H1 (cell line): ENCODE data around the gene ST3GAL2. TPM values are rescaled to one million over a fixed set of nuclear protein-coding genes. Genes with fewer than 3 reads are reported as not detected.

Experiments
- MAFK ChIP-seq: IDR thresholded peaks from 2 replicates; pipeline ENCODE4 v1.6.1; 2012; ENCODE audit warnings: low read depth, mild to moderate bottlenecking, improper control_type of control experiment, low read length
- SP2 ChIP-seq: IDR thresholded peaks from 2 replicates; pipeline ENCODE4 v1.6.1; 2012; ENCODE audit warnings: mild to moderate bottlenecking, low read length, inconsistent platforms
- SRF ChIP-seq: IDR thresholded peaks from 2 replicates; pipeline ENCODE4 v1.6.1; 2011; ENCODE audit warnings: mild to moderate bottlenecking, low read depth, low read length, moderate library complexity
- polyA plus RNA-seq, 7 experiments: library from polyadenylated mRNA; depleted of rRNA in 3 of 7; stranded (reverse) in 5 of 7; unstranded in 2 of 7; fragments of >200 nt in 5 of 7; fragments of 200-250 nt in 2 of 7; gene quantifications; 1 replicate in 5 of 7; 2 replicates in 1 of 7; 4 replicates in 1 of 7; pipeline versions ENCODE4 v1.2.1 to v1.2.3, GENCODE V29; 2011 to 2013; ENCODE audit warnings: missing spikeins in 2 of 7, mixed read lengths in 2 of 7
- total RNA-seq: library from RNA; stranded (reverse); fragmentation: NEBNext Ultra II Directional; extraction: Animal tissue kit (Norgen Biotek cat#: 25700); gene quantifications from 2 replicates; pipeline ENCODE4 v1.2.1, GENCODE V29; 2021
- TF ChIP-seq, protein P1 (sequence below): fragments of 300-600 bp; sonication (generic); IDR thresholded peaks from 2 replicates; pipeline ENCODE4 v1.7.1; 2012; ENCODE audit warnings: low read length, moderate library complexity, mild to moderate bottlenecking, inconsistent platforms; ENCODE audit not compliant: insufficient replicate concordance

The ST3GAL2 gene
- total and polyA plus RNA-seq, 2 of the 8 experiments (the other 6 are each of a cell fraction or from before 2014, with no cell fraction given): 14.4 to 39.7 TPM

DNA sequence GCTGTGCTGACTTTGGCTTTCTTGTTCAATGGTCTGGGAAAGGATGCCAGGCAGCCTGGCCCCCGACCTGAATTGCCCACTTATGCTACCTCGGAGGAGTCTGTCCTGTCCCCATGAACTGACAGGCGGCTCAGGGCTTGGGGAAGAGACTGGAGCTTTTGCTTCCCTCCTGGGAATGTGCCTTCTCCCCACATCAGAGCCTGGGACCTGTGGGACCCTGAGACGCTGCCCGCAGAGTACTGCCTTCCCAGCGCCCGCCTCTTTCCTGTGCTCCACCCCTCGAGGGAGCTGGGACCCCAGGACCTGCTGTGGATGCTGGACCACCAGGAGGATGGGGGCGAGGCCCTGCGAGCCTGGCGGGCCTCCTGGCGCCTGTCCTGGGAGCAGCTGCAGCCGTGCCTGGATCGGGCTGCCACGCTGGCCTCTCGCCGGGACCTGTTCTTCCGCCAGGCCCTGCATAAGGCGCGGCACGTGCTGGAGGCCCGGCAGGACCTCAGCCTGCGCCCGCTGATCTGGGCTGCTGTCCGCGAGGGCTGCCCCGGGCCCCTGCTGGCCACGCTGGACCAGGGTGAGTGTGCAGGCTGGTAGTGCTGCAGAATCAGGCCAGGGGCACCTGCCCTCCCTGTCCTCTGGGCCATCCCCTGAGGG lies 34.0 kb upstream of the ST3GAL2 start (continued):
- TF ChIP-seq, protein P1, sequence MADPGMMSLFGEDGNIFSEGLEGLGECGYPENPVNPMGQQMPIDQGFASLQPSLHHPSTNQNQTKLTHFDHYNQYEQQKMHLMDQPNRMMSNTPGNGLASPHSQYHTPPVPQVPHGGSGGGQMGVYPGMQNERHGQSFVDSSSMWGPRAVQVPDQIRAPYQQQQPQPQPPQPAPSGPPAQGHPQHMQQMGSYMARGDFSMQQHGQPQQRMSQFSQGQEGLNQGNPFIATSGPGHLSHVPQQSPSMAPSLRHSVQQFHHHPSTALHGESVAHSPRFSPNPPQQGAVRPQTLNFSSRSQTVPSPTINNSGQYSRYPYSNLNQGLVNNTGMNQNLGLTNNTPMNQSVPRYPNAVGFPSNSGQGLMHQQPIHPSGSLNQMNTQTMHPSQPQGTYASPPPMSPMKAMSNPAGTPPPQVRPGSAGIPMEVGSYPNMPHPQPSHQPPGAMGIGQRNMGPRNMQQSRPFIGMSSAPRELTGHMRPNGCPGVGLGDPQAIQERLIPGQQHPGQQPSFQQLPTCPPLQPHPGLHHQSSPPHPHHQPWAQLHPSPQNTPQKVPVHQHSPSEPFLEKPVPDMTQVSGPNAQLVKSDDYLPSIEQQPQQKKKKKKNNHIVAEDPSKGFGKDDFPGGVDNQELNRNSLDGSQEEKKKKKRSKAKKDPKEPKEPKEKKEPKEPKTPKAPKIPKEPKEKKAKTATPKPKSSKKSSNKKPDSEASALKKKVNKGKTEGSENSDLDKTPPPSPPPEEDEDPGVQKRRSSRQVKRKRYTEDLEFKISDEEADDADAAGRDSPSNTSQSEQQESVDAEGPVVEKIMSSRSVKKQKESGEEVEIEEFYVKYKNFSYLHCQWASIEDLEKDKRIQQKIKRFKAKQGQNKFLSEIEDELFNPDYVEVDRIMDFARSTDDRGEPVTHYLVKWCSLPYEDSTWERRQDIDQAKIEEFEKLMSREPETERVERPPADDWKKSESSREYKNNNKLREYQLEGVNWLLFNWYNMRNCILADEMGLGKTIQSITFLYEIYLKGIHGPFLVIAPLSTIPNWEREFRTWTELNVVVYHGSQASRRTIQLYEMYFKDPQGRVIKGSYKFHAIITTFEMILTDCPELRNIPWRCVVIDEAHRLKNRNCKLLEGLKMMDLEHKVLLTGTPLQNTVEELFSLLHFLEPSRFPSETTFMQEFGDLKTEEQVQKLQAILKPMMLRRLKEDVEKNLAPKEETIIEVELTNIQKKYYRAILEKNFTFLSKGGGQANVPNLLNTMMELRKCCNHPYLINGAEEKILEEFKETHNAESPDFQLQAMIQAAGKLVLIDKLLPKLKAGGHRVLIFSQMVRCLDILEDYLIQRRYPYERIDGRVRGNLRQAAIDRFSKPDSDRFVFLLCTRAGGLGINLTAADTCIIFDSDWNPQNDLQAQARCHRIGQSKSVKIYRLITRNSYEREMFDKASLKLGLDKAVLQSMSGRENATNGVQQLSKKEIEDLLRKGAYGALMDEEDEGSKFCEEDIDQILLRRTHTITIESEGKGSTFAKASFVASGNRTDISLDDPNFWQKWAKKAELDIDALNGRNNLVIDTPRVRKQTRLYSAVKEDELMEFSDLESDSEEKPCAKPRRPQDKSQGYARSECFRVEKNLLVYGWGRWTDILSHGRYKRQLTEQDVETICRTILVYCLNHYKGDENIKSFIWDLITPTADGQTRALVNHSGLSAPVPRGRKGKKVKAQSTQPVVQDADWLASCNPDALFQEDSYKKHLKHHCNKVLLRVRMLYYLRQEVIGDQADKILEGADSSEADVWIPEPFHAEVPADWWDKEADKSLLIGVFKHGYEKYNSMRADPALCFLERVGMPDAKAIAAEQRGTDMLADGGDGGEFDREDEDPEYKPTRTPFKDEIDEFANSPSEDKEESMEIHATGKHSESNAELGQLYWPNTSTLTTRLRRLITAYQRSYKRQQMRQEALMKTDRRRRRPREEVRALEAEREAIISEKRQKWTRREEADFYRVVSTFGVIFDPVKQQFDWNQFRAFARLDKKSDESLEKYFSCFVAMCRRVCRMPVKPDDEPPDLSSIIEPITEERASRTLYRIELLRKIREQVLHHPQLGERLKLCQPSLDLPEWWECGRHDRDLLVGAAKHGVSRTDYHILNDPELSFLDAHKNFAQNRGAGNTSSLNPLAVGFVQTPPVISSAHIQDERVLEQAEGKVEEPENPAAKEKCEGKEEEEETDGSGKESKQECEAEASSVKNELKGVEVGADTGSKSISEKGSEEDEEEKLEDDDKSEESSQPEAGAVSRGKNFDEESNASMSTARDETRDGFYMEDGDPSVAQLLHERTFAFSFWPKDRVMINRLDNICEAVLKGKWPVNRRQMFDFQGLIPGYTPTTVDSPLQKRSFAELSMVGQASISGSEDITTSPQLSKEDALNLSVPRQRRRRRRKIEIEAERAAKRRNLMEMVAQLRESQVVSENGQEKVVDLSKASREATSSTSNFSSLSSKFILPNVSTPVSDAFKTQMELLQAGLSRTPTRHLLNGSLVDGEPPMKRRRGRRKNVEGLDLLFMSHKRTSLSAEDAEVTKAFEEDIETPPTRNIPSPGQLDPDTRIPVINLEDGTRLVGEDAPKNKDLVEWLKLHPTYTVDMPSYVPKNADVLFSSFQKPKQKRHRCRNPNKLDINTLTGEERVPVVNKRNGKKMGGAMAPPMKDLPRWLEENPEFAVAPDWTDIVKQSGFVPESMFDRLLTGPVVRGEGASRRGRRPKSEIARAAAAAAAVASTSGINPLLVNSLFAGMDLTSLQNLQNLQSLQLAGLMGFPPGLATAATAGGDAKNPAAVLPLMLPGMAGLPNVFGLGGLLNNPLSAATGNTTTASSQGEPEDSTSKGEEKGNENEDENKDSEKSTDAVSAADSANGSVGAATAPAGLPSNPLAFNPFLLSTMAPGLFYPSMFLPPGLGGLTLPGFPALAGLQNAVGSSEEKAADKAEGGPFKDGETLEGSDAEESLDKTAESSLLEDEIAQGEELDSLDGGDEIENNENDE: no peak
- TF ChIP-seq SRF (no peak), SP2 (no peak), MAFK (no peak)
- TF ChIP-seq, all 59 proteins: peak for 0
